Nephron (organoid): Measurements from ENCODE around the gene PPP2R2B.

Experiments used
- H3K27ac Mint-ChIP-seq, 3 experiments: 2 replicates each; pipeline ENCODE4 v1.8.0; 2020; ENCODE audit warnings: mixed read lengths in 3 of 3, mild to moderate bottlenecking in 2 of 3, moderate library complexity in 1 of 3
- H3K27me3 Mint-ChIP-seq: 2 replicates; pipeline ENCODE4 v1.8.0; 2021; ENCODE audit warnings: low read depth, mild to moderate bottlenecking, moderate library complexity, mixed read lengths
- H3K36me3 Mint-ChIP-seq: 2 replicates; pipeline ENCODE4 v1.8.0; 2020; ENCODE audit warnings: low read depth, mixed read lengths
- H3K4me1 Mint-ChIP-seq: 2 replicates; pipeline ENCODE4 v1.8.0; 2020; ENCODE audit warnings: mixed read lengths
- H3K4me3 Mint-ChIP-seq, 3 experiments: 2 replicates each; pipeline ENCODE4 v1.8.0; 2020; ENCODE audit warnings: mild to moderate bottlenecking in 3 of 3, mixed read lengths in 3 of 3, moderate library complexity in 2 of 3
- H3K9me3 Mint-ChIP-seq: 2 replicates; pipeline ENCODE4 v1.8.0; 2020; ENCODE audit warnings: mixed read lengths
- TF ChIP-seq, protein P1 (sequence below), 3 experiments: fragments of 200-600 bp; sonication (generic); IDR thresholded peaks; one replicate each; pipeline ENCODE4 v1.5.0; 2021; ENCODE audit warnings: antibody characterized with exemption in 3 of 3; ENCODE audit not compliant: unreplicated experiment in 3 of 3

The PPP2R2B gene

GRCh38 chr5:146890731-146891440, 12.3 kb upstream of the PPP2R2B start:
- no peak overlapping the region for H3K27ac Mint-ChIP-seq
- H3K9me3 Mint-ChIP-seq, result no peaks in the 10 kb centered on the region
- TF ChIP-seq, protein P1, sequence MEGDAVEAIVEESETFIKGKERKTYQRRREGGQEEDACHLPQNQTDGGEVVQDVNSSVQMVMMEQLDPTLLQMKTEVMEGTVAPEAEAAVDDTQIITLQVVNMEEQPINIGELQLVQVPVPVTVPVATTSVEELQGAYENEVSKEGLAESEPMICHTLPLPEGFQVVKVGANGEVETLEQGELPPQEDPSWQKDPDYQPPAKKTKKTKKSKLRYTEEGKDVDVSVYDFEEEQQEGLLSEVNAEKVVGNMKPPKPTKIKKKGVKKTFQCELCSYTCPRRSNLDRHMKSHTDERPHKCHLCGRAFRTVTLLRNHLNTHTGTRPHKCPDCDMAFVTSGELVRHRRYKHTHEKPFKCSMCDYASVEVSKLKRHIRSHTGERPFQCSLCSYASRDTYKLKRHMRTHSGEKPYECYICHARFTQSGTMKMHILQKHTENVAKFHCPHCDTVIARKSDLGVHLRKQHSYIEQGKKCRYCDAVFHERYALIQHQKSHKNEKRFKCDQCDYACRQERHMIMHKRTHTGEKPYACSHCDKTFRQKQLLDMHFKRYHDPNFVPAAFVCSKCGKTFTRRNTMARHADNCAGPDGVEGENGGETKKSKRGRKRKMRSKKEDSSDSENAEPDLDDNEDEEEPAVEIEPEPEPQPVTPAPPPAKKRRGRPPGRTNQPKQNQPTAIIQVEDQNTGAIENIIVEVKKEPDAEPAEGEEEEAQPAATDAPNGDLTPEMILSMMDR (IDR thresholded peaks at IDR 0.05; ENCODE audit: unreplicated experiment in 3 of 3), result no peak
- H3K4me3 Mint-ChIP-seq, result no peak overlapping the region
- no peaks in the 10 kb centered on the region for H3K4me1 Mint-ChIP-seq
- H3K27me3 Mint-ChIP-seq, result no peaks in the 10 kb centered on the region
- H3K36me3 Mint-ChIP-seq, result no peaks in the 10 kb centered on the region

GRCh38 chr5:146890066-146890465, 11.5 kb upstream of the PPP2R2B start:
- H3K4me1 Mint-ChIP-seq, result no peaks in the 10 kb centered on the region
- H3K4me3 Mint-ChIP-seq, result no peak overlapping the region
- H3K36me3 Mint-ChIP-seq, result no peaks in the 10 kb centered on the region
- H3K27ac Mint-ChIP-seq, result no peak overlapping the region
- TF ChIP-seq, protein P1 (IDR thresholded peaks at IDR 0.05; ENCODE audit: unreplicated experiment in 3 of 3), result no peak
- H3K9me3 Mint-ChIP-seq, result no peaks in the 10 kb centered on the region
- peaks cover 3% of the 10 kb centered on the region for H3K27me3 Mint-ChIP-seq

DNA sequence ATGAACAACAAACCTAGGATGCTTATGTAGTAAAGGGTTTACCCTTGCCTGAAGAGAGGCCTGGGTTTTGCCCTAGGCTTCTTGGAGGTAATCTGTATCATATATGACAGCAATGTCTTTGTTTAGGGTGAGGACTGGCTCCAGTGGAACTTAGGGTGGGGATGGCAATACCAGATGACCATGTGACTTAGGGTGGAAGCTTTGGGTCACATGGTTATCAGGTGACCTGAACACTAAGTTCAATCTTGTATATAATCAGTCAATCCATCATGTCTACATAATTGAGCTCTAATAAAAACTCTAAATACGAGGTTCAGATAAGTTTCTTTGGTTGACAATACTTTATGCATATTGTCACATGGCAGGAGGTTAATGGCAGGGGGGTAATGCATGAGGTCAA, 10.6 kb upstream of the PPP2R2B start:
- TF ChIP-seq, protein P1 (IDR thresholded peaks at IDR 0.05; ENCODE audit: unreplicated experiment in 3 of 3), result no peak
- Mint-ChIP-seq H3K27ac (no peak overlapping the region), H3K36me3 (no peaks in the 10 kb centered on the region), H3K9me3 (no peaks in the 10 kb centered on the region), H3K4me3 (no peak overlapping the region), H3K27me3 (peaks cover 3% of the 10 kb centered on the region), H3K4me1 (no peaks in the 10 kb centered on the region)

GRCh38 chr5:146888351-146888978, 9.9 kb upstream of the PPP2R2B start:
- no peaks in the 10 kb centered on the region for H3K9me3 Mint-ChIP-seq
- H3K4me1 Mint-ChIP-seq, result no peaks in the 10 kb centered on the region
- H3K27ac Mint-ChIP-seq, result no peak overlapping the region
- H3K36me3 Mint-ChIP-seq, result no peaks in the 10 kb centered on the region
- TF ChIP-seq, protein P1 (IDR thresholded peaks at IDR 0.05; ENCODE audit: unreplicated experiment in 3 of 3), result no peak
- peaks cover 3% of the 10 kb centered on the region for H3K27me3 Mint-ChIP-seq
- no peak overlapping the region for H3K4me3 Mint-ChIP-seq

GRCh38 chr5:146884066-146884626, 5.6 kb upstream of the PPP2R2B start:
- TF ChIP-seq, protein P1 (IDR thresholded peaks at IDR 0.05; ENCODE audit: unreplicated experiment in 3 of 3), result no peak
- no peaks in the 10 kb centered on the region for H3K36me3 Mint-ChIP-seq
- H3K4me3 Mint-ChIP-seq, result no peak overlapping the region
- H3K27me3 Mint-ChIP-seq, result peaks cover 19% of the 10 kb centered on the region
- no peaks in the 10 kb centered on the region for H3K9me3 Mint-ChIP-seq
- peak overlapping the region in 1 of 3 experiments; percentile 11 for H3K27ac Mint-ChIP-seq
- H3K4me1 Mint-ChIP-seq, result no peaks in the 10 kb centered on the region
